Endothelial cell of umbilical vein (primary cell): ENCODE data around the gene TMCC3.

Experiments
- CTCF ChIP-seq, 2 donors: IDR thresholded peaks; 1 replicate in 1 of 2; 2 replicates in 1 of 2; pipeline ENCODE4 v1.5.1; 2011; ENCODE audit warnings: low read length in 2 of 2, mild to moderate bottlenecking in 2 of 2, moderate library complexity in 2 of 2, control low read depth in 1 of 2, inconsistent platforms in 1 of 2, low read depth in 1 of 2; ENCODE audit not compliant: insufficient read depth in 1 of 2; ENCODE audit errors: extremely low read depth in 1 of 2
- EZH2 ChIP-seq: IDR thresholded peaks from 2 replicates; pipeline ENCODE4 v1.6.1; 2012; ENCODE audit warnings: borderline replicate concordance, low read depth, mild to moderate bottlenecking, moderate library complexity, low read length, inconsistent platforms; ENCODE audit not compliant: severe bottlenecking
- FOS ChIP-seq: IDR thresholded peaks from 2 replicates; pipeline ENCODE4 v1.6.1; 2011; ENCODE audit warnings: mild to moderate bottlenecking, low read length, moderate library complexity, borderline replicate concordance; ENCODE audit not compliant: insufficient read depth
- MAX ChIP-seq: IDR thresholded peaks from 2 replicates; pipeline ENCODE4 v1.6.1; 2011; ENCODE audit not compliant: insufficient read depth, insufficient read length
- MYC ChIP-seq: IDR thresholded peaks from one replicate; pipeline ENCODE4 v1.6.1; 2011; ENCODE audit warnings: mild to moderate bottlenecking, low read depth, low read length

GRCh38 chr12:94604366-94604698 is 46.0 kb downstream of the TMCC3 start:
- no peak for TF ChIP-seq CTCF (IDR thresholded peaks at IDR 0.05; ENCODE audit: extremely low read depth in 1 of 2, insufficient read depth in 1 of 2, low read depth in 1 of 2, low read length in 2 of 2)
- TF ChIP-seq MAX, result no peak
- no peak for TF ChIP-seq FOS
- no peak for TF ChIP-seq MYC
- no peak for TF ChIP-seq EZH2
